IMR-90 (cell line): Measurements from ENCODE around the gene SEC24D. TPM values are rescaled to one million over a fixed set of nuclear protein-coding genes. Genes with fewer than 3 reads are reported as not detected.

ENCODE experiments used
- ATAC-seq: fragments of 200-7000 bp; cut with Tn5 transposase; 2 replicates; pipeline ENCODE4 v1.9.1; 2020; ENCODE audit warnings: low read depth, mild to moderate bottlenecking, moderate library complexity
- BruUV-seq: library from RNA; stranded (reverse); fragments of 400-500 nt; replicated peaks from 2 replicates; lab custom pipeline; 2021; lab: Mats Ljungman, UMichigan
- CTCF ChIA-PET: fragments of 300-600 bp; formaldehyde crosslinking; extraction: SDS; loops from one replicate; lab custom pipeline; 2021; ENCODE audit warnings: antibody characterized with exemption; lab: Yijun Ruan, JAX
- POLR2A ChIA-PET: fragments of 300-600 bp; sonication (Branson Sonifier 250); formaldehyde crosslinking; loops from one replicate; lab custom pipeline; 2022; ENCODE audit warnings: antibody characterized with exemption; ENCODE audit not compliant: unreplicated experiment; lab: Charles Lee
- DNase-seq: peaks from one replicate; pipeline ENCODE4 v3.0.0; 2013
- H2AFZ ChIP-seq: replicated peaks from 2 replicates; pipeline ENCODE3; 2013; ENCODE audit warnings: low read length, mild to moderate bottlenecking; ENCODE audit not compliant: poor library complexity
- H2AK5ac ChIP-seq: 2 replicates; pipeline ENCODE4 v1.6.1; 2013; ENCODE audit warnings: low read depth, low read length, inconsistent platforms
- H2AK9ac ChIP-seq: replicated peaks from 2 replicates; pipeline ENCODE3; 2013; ENCODE audit warnings: mild to moderate bottlenecking, low read depth, low read length, moderate library complexity; ENCODE audit not compliant: poor library complexity
- H2BK120ac ChIP-seq: 2 replicates; pipeline ENCODE4 v1.6.1; 2013; ENCODE audit warnings: low read depth, low read length, inconsistent platforms
- H2BK15ac ChIP-seq: 3 replicates; pipeline ENCODE4 v1.6.1; 2013; ENCODE audit warnings: low read depth, low read length, inconsistent platforms
- H2BK20ac ChIP-seq: 2 replicates; pipeline ENCODE4 v1.6.1; 2013; ENCODE audit warnings: low read depth, mild to moderate bottlenecking, inconsistent platforms, low read length, moderate library complexity
- H2BK5ac ChIP-seq: 2 replicates; pipeline ENCODE4 v1.6.1; 2013; ENCODE audit warnings: mild to moderate bottlenecking, low read depth, low read length, inconsistent platforms; ENCODE audit not compliant: poor library complexity, severe bottlenecking
- H3K14ac ChIP-seq: replicated peaks from 2 replicates; pipeline ENCODE4 v1.6.1; 2013; ENCODE audit warnings: low read depth, low read length, inconsistent platforms
- H3K18ac ChIP-seq: 2 replicates; pipeline ENCODE4 v1.6.1; 2013; ENCODE audit warnings: low read depth, low read length, control low read depth
- H3K23ac ChIP-seq: 2 replicates; pipeline ENCODE4 v1.6.1; 2013; ENCODE audit warnings: low read depth, low read length, inconsistent platforms
- H3K27ac ChIP-seq: 2 replicates; pipeline ENCODE4 v1.5.1; 2013; ENCODE audit warnings: mild to moderate bottlenecking, control low read depth, low read length; ENCODE audit not compliant: insufficient read depth
- H3K27me3 ChIP-seq: 2 replicates; pipeline ENCODE4 v1.6.1; 2013; ENCODE audit warnings: low read length; ENCODE audit not compliant: control insufficient read depth, insufficient read depth
- H3K36me3 ChIP-seq: 2 replicates; pipeline ENCODE4 v1.6.1; 2013; ENCODE audit warnings: low read length, mixed read lengths; ENCODE audit not compliant: control insufficient read depth, insufficient read depth
- H3K4ac ChIP-seq: 2 replicates; pipeline ENCODE4 v1.6.1; 2013; ENCODE audit warnings: low read depth, low read length, inconsistent platforms
- H3K4me1 ChIP-seq: 2 replicates; pipeline ENCODE4 v1.6.1; 2013; ENCODE audit warnings: low read length, mixed read lengths; ENCODE audit not compliant: control insufficient read depth, insufficient read depth
- H3K4me2 ChIP-seq: 2 replicates; pipeline ENCODE4 v1.6.1; 2013; ENCODE audit warnings: low read depth, mild to moderate bottlenecking, control low read depth, low read length, moderate library complexity
- H3K4me3 ChIP-seq: 2 replicates; pipeline ENCODE4 v1.5.1; 2013; ENCODE audit warnings: low read depth, mild to moderate bottlenecking, control low read depth, low read length, moderate library complexity; ENCODE audit not compliant: insufficient read depth
- H3K56ac ChIP-seq: 2 replicates; pipeline ENCODE4 v1.6.1; 2013; ENCODE audit warnings: low read length, inconsistent platforms; ENCODE audit not compliant: insufficient read depth; ENCODE audit errors: extremely low read depth
- H3K79me1 ChIP-seq, 2 experiments: 2 replicates each; pipeline ENCODE4 v1.6.1; 2013; ENCODE audit warnings: low read length in 2 of 2, inconsistent platforms in 1 of 2, low read depth in 1 of 2
- H3K9ac ChIP-seq: 2 replicates; pipeline ENCODE4 v1.6.1; 2013; ENCODE audit warnings: low read depth, low read length, control low read depth
- H3K9me1 ChIP-seq: 2 replicates; pipeline ENCODE4 v1.6.1; 2013; ENCODE audit warnings: low read length, inconsistent platforms; ENCODE audit not compliant: insufficient read depth
- H3K9me3 ChIP-seq: 2 replicates; pipeline ENCODE4 v1.6.1; 2013; ENCODE audit warnings: low read length; ENCODE audit not compliant: control insufficient read depth, insufficient read depth
- H4K20me1 ChIP-seq: 2 replicates; pipeline ENCODE4 v1.6.1; 2013; ENCODE audit warnings: low read length, inconsistent platforms; ENCODE audit not compliant: insufficient read depth
- H4K5ac ChIP-seq: 2 replicates; pipeline ENCODE4 v1.6.1; 2013; ENCODE audit warnings: mild to moderate bottlenecking, low read depth, low read length, control low read depth
- H4K8ac ChIP-seq, 2 experiments: 2 replicates each; pipeline ENCODE4 v1.6.1; 2013; ENCODE audit warnings: low read depth in 2 of 2, low read length in 2 of 2, control low read depth in 1 of 2, inconsistent platforms in 1 of 2
- H4K91ac ChIP-seq: 2 replicates; pipeline ENCODE4 v1.6.1; 2013; ENCODE audit warnings: low read depth, low read length, inconsistent platforms; ENCODE audit not compliant: insufficient read depth
- POLR2A ChIP-seq: IDR thresholded peaks from 2 replicates; pipeline ENCODE4 v1.6.1; 2012; ENCODE audit warnings: mild to moderate bottlenecking, low read depth, low read length
- SMC3 ChIP-seq: fragments of 150-350 bp; IDR thresholded peaks from 2 replicates; pipeline ENCODE4 v1.6.1; 2016; ENCODE audit warnings: low read depth, mild to moderate bottlenecking, antibody characterized with exemption, low read length, moderate library complexity
- WGBS, 2 experiments: methylation state at CpG; one replicate each; pipeline versions ENCODE4 v1.1.5 to v1.1.7; 2013; ENCODE audit warnings: missing lambda C conversion rate in 2 of 2; ENCODE audit not compliant: insufficient read length in 1 of 2; ENCODE audit errors: extremely low coverage in 2 of 2; 5-methylcytosine and 5-hydroxymethylcytosine counted together
- dilution Hi-C: fragments of 300-500 bp; cut with HindIII; formaldehyde crosslinking; loops from one replicate; pipeline ENCODE4 v1.14.3; 2018; ENCODE audit warnings: low sequenced_read_pairs; ENCODE audit not compliant: unreplicated experiment
- in situ Hi-C: fragments of 300-500 bp; cut with MboI; formaldehyde crosslinking; loops from 3 replicates; pipeline ENCODE4 v1.14.3; 2019; ENCODE audit warnings: low sequenced_read_pairs, inconsistent platforms, mixed read lengths
- intact Hi-C: fragments of 100-400 bp; cut with micrococcal nuclease; formaldehyde crosslinking; loops from 2 replicates; pipeline ENCODE4 v1.10.0; 2022
- polyA plus RNA-seq, 3 experiments: library from polyadenylated mRNA; depleted of rRNA; stranded (reverse); fragments of >200 nt; gene quantifications; 2 replicates each; pipeline ENCODE4 v1.2.3, GENCODE V29; 2012; ENCODE audit warnings: low replicate concordance in 1 of 3
- total RNA-seq: library from RNA; depleted of rRNA; stranded (reverse); fragments of >200 nt; gene quantifications from 2 replicates; pipeline ENCODE4 v1.2.3, GENCODE V29; 2012

The SEC24D gene
- total and polyA plus RNA-seq, 2 of the 4 experiments (the other 2 are of a cell fraction), result 93.2 to 111 TPM

DNA sequence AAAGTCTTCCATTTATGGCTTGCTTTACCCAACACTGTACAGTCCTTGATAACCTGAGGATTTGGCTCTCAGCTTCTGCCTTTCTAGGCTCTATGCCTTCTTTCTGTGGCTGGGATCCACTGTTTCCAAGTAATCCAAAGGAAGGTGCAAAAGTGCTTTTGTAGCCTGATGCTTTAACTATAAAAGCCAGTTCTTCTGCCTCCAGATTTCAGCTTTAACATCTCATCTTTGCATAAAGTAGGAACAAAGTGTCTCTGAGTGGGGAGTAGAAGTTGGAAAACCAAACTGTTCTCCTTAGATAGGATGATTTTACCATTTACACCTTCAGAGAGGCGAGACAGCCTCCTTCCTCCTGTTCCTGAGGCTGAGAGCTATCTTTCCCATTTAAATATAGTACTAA lies 11.1 kb upstream of the SEC24D start:
- CTCF ChIA-PET, result no interaction called here

More for the DNA sequence above, 11.1 kb upstream of the SEC24D start:
- H2BK5ac ChIP-seq, result no peak overlapping the region
- no peaks in the 10 kb centered on the region for H3K9me3 ChIP-seq
- no peak overlapping the region for H3K23ac ChIP-seq
- H3K9me1 ChIP-seq, result 0 out of 2 replicates have a peak, but pooled peaks cover 7% of the 10 kb centered on the region
- H3K4me2 ChIP-seq, result no peak overlapping the region
- no peaks in the 10 kb centered on the region for H3K27me3 ChIP-seq
- H3K36me3 ChIP-seq, result no peaks in the 10 kb centered on the region
- POLR2A ChIA-PET, result interaction anchor here (0.7 kb wide), 1 partner anchor 10 kb away, joined by 6 read pairs; no protein-coding TSS in a partner anchor
- no peak overlapping the region for H2AFZ ChIP-seq
- H3K9ac ChIP-seq, result no peak overlapping the region
- H3K79me1 ChIP-seq, result no peaks in the 10 kb centered on the region
- H2AK9ac ChIP-seq, result no peak overlapping the region
- WGBS, 2 experiments, result no CpG with 5 or more reads among the region's 1 CpG
- H3K4me1 ChIP-seq, result peaks cover 5% of the 10 kb centered on the region; the same call in 1 of the 2 replicates
- H2BK15ac ChIP-seq, result no peak overlapping the region
- H3K56ac ChIP-seq, result no peak overlapping the region
- H2BK120ac ChIP-seq, result no peak overlapping the region
- dilution Hi-C loops (no loop called here), intact Hi-C loops (no loop called here), in situ Hi-C loops (no loop called here)
- TF ChIP-seq SMC3 (no peak), POLR2A (no peak)
- no peak overlapping the region for H4K91ac ChIP-seq
- no peak overlapping the region for H3K4ac ChIP-seq
- H3K27ac ChIP-seq, result no peak overlapping the region
- BruUV-seq, result no TSS peak
- H3K14ac ChIP-seq, result no peak overlapping the region
- H3K4me3 ChIP-seq, result no peak overlapping the region
- H4K20me1 ChIP-seq, result no peaks in the 10 kb centered on the region
- DNase-seq, result no peak
- no peak overlapping the region for H4K5ac ChIP-seq
- H2AK5ac ChIP-seq, result no peak overlapping the region
- no peak for ATAC-seq
- no peak overlapping the region for H2BK20ac ChIP-seq
- no peak overlapping the region for H3K18ac ChIP-seq
- H4K8ac ChIP-seq, result no peak overlapping the region
